GM21528 (cell line): Measurements from ENCODE around the gene GOPC.
A peak's percentile ranks its signal among the peaks of the same experiment; 100 is the strongest.
"Not testable (repeated sequence)": the region's sequence is repeated elsewhere in the genome, so short reads cannot be mapped to it uniquely, and the experiment has no call there.

ENCODE experiments used
- ATAC-seq: cut with Tn5 transposase; IDR thresholded peaks from one replicate; pipeline ENCODE4 v1.9.1; 2021; ENCODE audit warnings: mild to moderate bottlenecking, moderate library complexity; ENCODE audit not compliant: unreplicated experiment, low FRiP score

Gene GOPC

GRCh38 chr6:117602151-117602898 is at the start of gene GOPC:
GOPC (minus strand) TSS chr6:117602511; CDS start chr6:117602288, 223 bp downstream.
- ATAC-seq, result peak; percentile 93

GRCh38 chr6:117651984-117652383 is 49.7 kb upstream of the GOPC start:
- not testable (repeated sequence) for ATAC-seq

GRCh38 chr6:117642976-117643375 is 40.7 kb upstream of the GOPC start:
- no peak for ATAC-seq

GRCh38 chr6:117637770-117638169 is 35.5 kb upstream of the GOPC start:
- ATAC-seq, result no peak

GRCh38 chr6:117629119-117629660 is 26.9 kb upstream of the GOPC start:
- ATAC-seq, result no peak

GRCh38 chr6:117627533-117627932 is 25.2 kb upstream of the GOPC start:
- no peak for ATAC-seq

- ATAC-seq, result no peak
These were observed 22.7 kb upstream of the GOPC start for GRCh38 chr6:117624869-117625481.

GRCh38 chr6:117619178-117619577 is 16.9 kb upstream of the GOPC start:
- ATAC-seq, result no peak

- ATAC-seq, result no peak
These were observed 15.1 kb upstream of the GOPC start for GRCh38 chr6:117617210-117618035.

- ATAC-seq, result no peak
These were observed 14.3 kb upstream of the GOPC start for GRCh38 chr6:117616391-117617209.

GRCh38 chr6:117615750-117616390 is 13.6 kb upstream of the GOPC start:
- no peak for ATAC-seq

GRCh38 chr6:117613920-117614560 is 11.7 kb upstream of the GOPC start:
- ATAC-seq, result no peak

- ATAC-seq, result no peak
These were observed 5.2 kb upstream of the GOPC start for GRCh38 chr6:117607511-117607910.

- peak; percentile 52 for ATAC-seq
These were observed 3.0 kb upstream of the GOPC start for GRCh38 chr6:117605169-117605826.

GRCh38 chr6:117603821-117604220 is 1.5 kb upstream of the GOPC start:
- no peak for ATAC-seq

GRCh38 chr6:117602899-117603588 is 733 bp upstream of the GOPC start:
- ATAC-seq, result no peak

- peak; percentile 21 for ATAC-seq
These were observed 530 bp downstream of the GOPC start for GRCh38 chr6:117601811-117602150.
